ENCODE data around the gene HES6.
"Not testable (repeated sequence)": the region's sequence is repeated elsewhere in the genome, so short reads cannot be mapped to it uniquely, and the experiment has no call there.

HES6 gene

GRCh38 chr2:238274152-238274865, 34.5 kb upstream of the HES6 start:
- no peak for DNase-seq (ENCODE audit: low read depth)
- no peak overlapping the region for H3K4me3 ChIP-seq (ENCODE audit: low read depth, low read length)

GRCh38 chr2:238273433-238273832, 33.6 kb upstream of the HES6 start:
- H3K4me3 ChIP-seq (ENCODE audit: low read depth, low read length); DNase-seq (ENCODE audit: low read depth): not testable (repeated sequence)

GRCh38 chr2:238272156-238272555, 32.3 kb upstream of the HES6 start:
- no peak for DNase-seq (ENCODE audit: low read depth)
- no peak overlapping the region for H3K4me3 ChIP-seq (ENCODE audit: low read depth, low read length)

GRCh38 chr2:238271686-238272085, 31.8 kb upstream of the HES6 start:
- not testable (repeated sequence) for DNase-seq (ENCODE audit: low read depth); H3K4me3 ChIP-seq (ENCODE audit: low read depth, low read length)

GRCh38 chr2:238271061-238271554, 31.3 kb upstream of the HES6 start:
- DNase-seq (ENCODE audit: low read depth), result no peak
- no peak overlapping the region for H3K4me3 ChIP-seq (ENCODE audit: low read depth, low read length)

GRCh38 chr2:238270606-238271005, 30.8 kb upstream of the HES6 start:
- H3K4me3 ChIP-seq (ENCODE audit: low read depth, low read length), result no peak overlapping the region
- DNase-seq (ENCODE audit: low read depth), result no peak

GRCh38 chr2:238269741-238270140, 29.9 kb upstream of the HES6 start:
- no peak for DNase-seq (ENCODE audit: low read depth)

GRCh38 chr2:238267884-238268680, 28.2 kb upstream of the HES6 start:
- no peak overlapping the region for H3K4me3 ChIP-seq (ENCODE audit: low read depth, low read length)
- DNase-seq (ENCODE audit: low read depth), result no peak

More at GRCh38 chr2:238269741-238270140, 29.9 kb upstream of the HES6 start:
- H3K4me3 ChIP-seq (ENCODE audit: low read depth, low read length), result no peak overlapping the region

GRCh38 chr2:238267341-238267710, 27.5 kb upstream of the HES6 start:
- no peak overlapping the region for H3K4me3 ChIP-seq (ENCODE audit: low read depth, low read length)
- DNase-seq (ENCODE audit: low read depth), result no peak

GRCh38 chr2:238265605-238266004, 25.8 kb upstream of the HES6 start:
- H3K4me3 ChIP-seq (ENCODE audit: low read depth, low read length), result no peak overlapping the region
- no peak for DNase-seq (ENCODE audit: low read depth)

- H3K4me3 ChIP-seq (ENCODE audit: low read depth, low read length), result no peak overlapping the region
- no peak for DNase-seq (ENCODE audit: low read depth)
Measured at GRCh38 chr2:238264072-238264460, 24.2 kb upstream of the HES6 start.

GRCh38 chr2:238263204-238264071, 23.6 kb upstream of the HES6 start:
- peak; percentile 80 for DNase-seq (ENCODE audit: low read depth)
- no peak overlapping the region for H3K4me3 ChIP-seq (ENCODE audit: low read depth, low read length)

GRCh38 chr2:238262496-238263122, 22.8 kb upstream of the HES6 start:
- no peak for DNase-seq (ENCODE audit: low read depth)
- H3K4me3 ChIP-seq (ENCODE audit: low read depth, low read length), result no peak overlapping the region

- no peak for DNase-seq (ENCODE audit: low read depth)
Measured at GRCh38 chr2:238261718-238262375, 22.0 kb upstream of the HES6 start.

GRCh38 chr2:238260883-238261282, 21.0 kb upstream of the HES6 start:
- DNase-seq (ENCODE audit: low read depth), result no peak
- no peak overlapping the region for H3K4me3 ChIP-seq (ENCODE audit: low read depth, low read length)

More at GRCh38 chr2:238261718-238262375, 22.0 kb upstream of the HES6 start:
- no peak overlapping the region for H3K4me3 ChIP-seq (ENCODE audit: low read depth, low read length)

- H3K4me3 ChIP-seq (ENCODE audit: low read depth, low read length), result no peak overlapping the region
- no peak for DNase-seq (ENCODE audit: low read depth)
Measured at GRCh38 chr2:238259061-238260020, 19.5 kb upstream of the HES6 start.

GRCh38 chr2:238257786-238258700, 18.2 kb upstream of the HES6 start:
- H3K4me3 ChIP-seq (ENCODE audit: low read depth, low read length), result no peak overlapping the region
- no peak for DNase-seq (ENCODE audit: low read depth)
